Measurements from ENCODE around the gene AICDA. TPM values are rescaled to one million over a fixed set of nuclear protein-coding genes. Genes with fewer than 3 reads are reported as not detected.

AICDA gene
- total and polyA plus RNA-seq, 4 donors, result 0.28 TPM; not detected in 3

GRCh38 chr12:8661751-8662150 lies 49.1 kb upstream of the AICDA start:
- 76% methylated on average over 3 of the region's 3 CpGs for WGBS
- Histone ChIP-seq H3K9me3 (ENCODE audit: control insufficient read depth in 4 of 4, low read length in 3 of 4) (no peaks in the 10 kb centered on the region), H3K27me3 (ENCODE audit: control insufficient read depth in 4 of 4, insufficient read depth in 4 of 4, low read length in 3 of 4) (no peaks in the 10 kb centered on the region), H3K4me3 (ENCODE audit: low read depth in 1 of 3, low read length in 3 of 3) (no peak overlapping the region), H3K4me1 (ENCODE audit: control insufficient read depth in 4 of 4, insufficient read depth in 4 of 4, low read length in 3 of 4) (no peaks in the 10 kb centered on the region), H3K9ac (ENCODE audit: low read depth in 1 of 2, low read length in 2 of 2) (no peak overlapping the region), H3K36me3 (ENCODE audit: control insufficient read depth in 4 of 4, insufficient read depth in 3 of 4, low read depth in 1 of 4, low read length in 3 of 4) (no peaks in the 10 kb centered on the region), H3K27ac (ENCODE audit: low read depth in 1 of 2, low read length in 2 of 2) (no peak overlapping the region)
- DNase-seq (ENCODE audit: low spot score), result no peak
- no peak for TF ChIP-seq MAX (IDR thresholded peaks at IDR 0.05)
- no peak for TF ChIP-seq NR2F2 (IDR thresholded peaks at IDR 0.05)
- TF ChIP-seq SP1 (IDR thresholded peaks at IDR 0.05), result no peak
- TF ChIP-seq ZBTB33 (IDR thresholded peaks at IDR 0.05), result no peak
- TF ChIP-seq HNF4G (IDR thresholded peaks at IDR 0.05), result no peak
- TF ChIP-seq TAF1 (conservative IDR thresholded peaks at IDR 0.05), result no peak
- no peak for TF ChIP-seq EGR1 (IDR thresholded peaks at IDR 0.05; ENCODE audit: low read depth in 2 of 2)
- TF ChIP-seq FOXA1 (IDR thresholded peaks at IDR 0.05), result no peak
- no peak for TF ChIP-seq ATF3 (IDR thresholded peaks at IDR 0.05)
- TF ChIP-seq RXRA (IDR thresholded peaks at IDR 0.05), result no peak
- no peak for TF ChIP-seq HNF4A (conservative IDR thresholded peaks at IDR 0.05)
- no peak for TF ChIP-seq FOXA2 (IDR thresholded peaks at IDR 0.05)
- no peak for TF ChIP-seq GABPA (IDR thresholded peaks at IDR 0.05 in 1 of 2, conservative IDR thresholded peaks at IDR 0.05 in 1 of 2)
- no peak for TF ChIP-seq REST (IDR thresholded peaks at IDR 0.05)
- no peak for TF ChIP-seq CTCF (IDR thresholded peaks at IDR 0.05; ENCODE audit: low read depth, low read length, missing input control)
- no peak for TF ChIP-seq YY1 (IDR thresholded peaks at IDR 0.05)

GRCh38 chr12:8661016-8661415 lies 48.4 kb upstream of the AICDA start:
- no peak overlapping the region for H3K27ac ChIP-seq (ENCODE audit: low read depth in 1 of 2, low read length in 2 of 2)
- H3K4me1 ChIP-seq (ENCODE audit: control insufficient read depth in 4 of 4, insufficient read depth in 4 of 4, low read length in 3 of 4), result no peaks in the 10 kb centered on the region
- no peaks in the 10 kb centered on the region for H3K27me3 ChIP-seq (ENCODE audit: control insufficient read depth in 4 of 4, insufficient read depth in 4 of 4, low read length in 3 of 4)
- DNase-seq (ENCODE audit: low spot score), result no peak
- no peaks in the 10 kb centered on the region for H3K9me3 ChIP-seq (ENCODE audit: control insufficient read depth in 4 of 4, low read length in 3 of 4)
- WGBS, result 92% methylated on average over 3 of the region's 3 CpGs
- no peak overlapping the region for H3K4me3 ChIP-seq (ENCODE audit: low read depth in 1 of 3, low read length in 3 of 3)
- no peaks in the 10 kb centered on the region for H3K36me3 ChIP-seq (ENCODE audit: control insufficient read depth in 4 of 4, insufficient read depth in 3 of 4, low read depth in 1 of 4, low read length in 3 of 4)
- TF ChIP-seq EGR1 (IDR thresholded peaks at IDR 0.05; ENCODE audit: low read depth in 2 of 2) (no peak), GABPA (IDR thresholded peaks at IDR 0.05 in 1 of 2, conservative IDR thresholded peaks at IDR 0.05 in 1 of 2) (no peak), NR2F2 (IDR thresholded peaks at IDR 0.05) (no peak), RAD21 (IDR thresholded peaks at IDR 0.05) (no peak), FOXA2 (IDR thresholded peaks at IDR 0.05) (no peak), SP1 (IDR thresholded peaks at IDR 0.05) (no peak), RXRA (IDR thresholded peaks at IDR 0.05) (no peak), ZBTB33 (IDR thresholded peaks at IDR 0.05) (no peak), HNF4G (IDR thresholded peaks at IDR 0.05) (no peak), TAF1 (conservative IDR thresholded peaks at IDR 0.05) (no peak)
- no peak overlapping the region for H3K9ac ChIP-seq (ENCODE audit: low read depth in 1 of 2, low read length in 2 of 2)
